SU-DHL-6 (cell line): ENCODE measurements around the gene DUSP16.

ENCODE experiments used
- CTCF ChIP-seq: fragments of 200-600 bp; sonication (generic); IDR thresholded peaks from one replicate; pipeline ENCODE4 v1.5.1; 2017; ENCODE audit warnings: antibody characterized with exemption, mild to moderate bottlenecking, low read length, moderate library complexity; ENCODE audit not compliant: insufficient read depth, poor library complexity, severe bottlenecking
- EZH2phosphoT487 ChIP-seq: fragments of 200-600 bp; sonication (generic), shearing (Covaris generic); conservative IDR thresholded peaks from 2 replicates; pipeline ENCODE4 v1.6.1; 2018; ENCODE audit warnings: mild to moderate bottlenecking, antibody characterized with exemption, low read length, moderate library complexity, mixed read lengths

GRCh38 chr12:12452326-12452902, 110.2 kb downstream of the DUSP16 start:
- TF ChIP-seq CTCF (no peak), EZH2phosphoT487 (no peak)
